HepG2 (cell line): ENCODE results near the gene TALDO1.

Source experiments
- ARHGAP35 ChIP-seq: sonication (generic); formaldehyde crosslinking; IDR thresholded peaks from 2 replicates; pipeline ENCODE4 v1.9.0; 2022; ENCODE audit warnings: mild to moderate bottlenecking, inconsistent platforms, moderate library complexity, missing genetic modification reagents, borderline replicate concordance
- ATF4 ChIP-seq, 2 experiments: fragments of 450-650 bp in 1 of 2; sonication (generic) in 1 of 2; formaldehyde crosslinking; IDR thresholded peaks; 2 replicates each; pipeline versions ENCODE4 v1.5.0 to v1.8.0; 2020 to 2022; ENCODE audit warnings: mild to moderate bottlenecking in 1 of 2, missing genetic modification reagents in 1 of 2
- CTCF ChIP-seq: sonication (generic); formaldehyde crosslinking; IDR thresholded peaks from 2 replicates; pipeline ENCODE4 v1.5.0; 2020; ENCODE audit warnings: mild to moderate bottlenecking, missing genetic modification reagents, moderate library complexity
- HCFC1 ChIP-seq: fragments of 150-350 bp; IDR thresholded peaks from 2 replicates; pipeline ENCODE4 v1.6.1; 2014; ENCODE audit warnings: low read depth, low read length
- JDP2 ChIP-seq: sonication (generic); formaldehyde crosslinking; IDR thresholded peaks from 2 replicates; pipeline ENCODE4 v1.8.1; 2022; ENCODE audit warnings: missing genetic modification reagents, borderline replicate concordance
- PCBP2 ChIP-seq: fragments of 200-400 bp; formaldehyde crosslinking; optimal IDR thresholded peaks from 2 replicates; pipeline ENCODE3; 2018; ENCODE audit warnings: low read length, low read depth; ENCODE audit not compliant: poor library complexity, severe bottlenecking
- RCOR2 ChIP-seq: IDR thresholded peaks from 2 replicates; pipeline ENCODE4 v1.6.1; 2016; ENCODE audit warnings: missing biosample characterization, missing genetic modification reagents
- REST ChIP-seq, 2 experiments: IDR thresholded peaks; 2 replicates each; pipeline ENCODE4 v1.6.1; 2011 to 2012; ENCODE audit warnings: low read length in 2 of 2, borderline replicate concordance in 1 of 2, low read depth in 1 of 2, mild to moderate bottlenecking in 1 of 2, moderate library complexity in 1 of 2
- TOPORS ChIP-seq: sonication (generic); formaldehyde crosslinking; IDR thresholded peaks from 2 replicates; pipeline ENCODE4 v1.8.0; 2023; ENCODE audit warnings: mild to moderate bottlenecking, missing genetic modification reagents
- ZNF274 ChIP-seq: sonication (generic); formaldehyde crosslinking; IDR thresholded peaks from 2 replicates; pipeline ENCODE4 v1.5.1; 2020; ENCODE audit warnings: mild to moderate bottlenecking, missing genetic modification reagents
- ZNF546 ChIP-seq: sonication (generic); formaldehyde crosslinking; conservative IDR thresholded peaks from 2 replicates; pipeline ENCODE4 v1.8.1; 2023; ENCODE audit warnings: mild to moderate bottlenecking, missing genetic modification reagents
- ZNF564 ChIP-seq: sonication (generic); formaldehyde crosslinking; IDR thresholded peaks from 2 replicates; pipeline ENCODE4 v1.8.1; 2023; ENCODE audit warnings: mild to moderate bottlenecking, missing genetic modification reagents
- TF ChIP-seq, protein P1 (sequence below): sonication (generic); formaldehyde crosslinking; IDR thresholded peaks from 2 replicates; pipeline ENCODE4 v1.4.0; 2020; ENCODE audit warnings: missing genetic modification reagents
- TF ChIP-seq, protein P2 (sequence below): sonication (generic); formaldehyde crosslinking; IDR thresholded peaks from 2 replicates; pipeline ENCODE4 v1.5.0; 2020; ENCODE audit warnings: missing genetic modification reagents

GRCh38 chr11:697811-698311, 49.4 kb upstream of the TALDO1 start:
- TF ChIP-seq RCOR2 (CRISPR knock-in tag): no peak
- no peak for TF ChIP-seq REST (IDR thresholded peaks at IDR 0.05; ENCODE audit: borderline replicate concordance in 1 of 2, low read depth in 1 of 2, low read length in 2 of 2)
- no peak for TF ChIP-seq TOPORS
- no peak for TF ChIP-seq HCFC1
- TF ChIP-seq ZNF274 (CRISPR knock-in tag): no peak
- no peak for TF ChIP-seq CTCF
- TF ChIP-seq, protein P1, sequence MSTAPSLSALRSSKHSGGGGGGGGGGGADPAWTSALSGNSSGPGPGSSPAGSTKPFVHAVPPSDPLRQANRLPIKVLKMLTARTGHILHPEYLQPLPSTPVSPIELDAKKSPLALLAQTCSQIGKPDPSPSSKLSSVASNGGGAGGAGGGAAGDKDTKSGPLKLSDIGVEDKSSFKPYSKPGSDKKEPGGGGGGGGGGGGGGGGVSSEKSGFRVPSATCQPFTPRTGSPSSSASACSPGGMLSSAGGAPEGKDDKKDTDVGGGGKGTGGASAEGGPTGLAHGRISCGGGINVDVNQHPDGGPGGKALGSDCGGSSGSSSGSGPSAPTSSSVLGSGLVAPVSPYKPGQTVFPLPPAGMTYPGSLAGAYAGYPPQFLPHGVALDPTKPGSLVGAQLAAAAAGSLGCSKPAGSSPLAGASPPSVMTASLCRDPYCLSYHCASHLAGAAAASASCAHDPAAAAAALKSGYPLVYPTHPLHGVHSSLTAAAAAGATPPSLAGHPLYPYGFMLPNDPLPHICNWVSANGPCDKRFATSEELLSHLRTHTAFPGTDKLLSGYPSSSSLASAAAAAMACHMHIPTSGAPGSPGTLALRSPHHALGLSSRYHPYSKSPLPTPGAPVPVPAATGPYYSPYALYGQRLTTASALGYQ (CRISPR knock-in tag): no peak
- TF ChIP-seq, protein P2, sequence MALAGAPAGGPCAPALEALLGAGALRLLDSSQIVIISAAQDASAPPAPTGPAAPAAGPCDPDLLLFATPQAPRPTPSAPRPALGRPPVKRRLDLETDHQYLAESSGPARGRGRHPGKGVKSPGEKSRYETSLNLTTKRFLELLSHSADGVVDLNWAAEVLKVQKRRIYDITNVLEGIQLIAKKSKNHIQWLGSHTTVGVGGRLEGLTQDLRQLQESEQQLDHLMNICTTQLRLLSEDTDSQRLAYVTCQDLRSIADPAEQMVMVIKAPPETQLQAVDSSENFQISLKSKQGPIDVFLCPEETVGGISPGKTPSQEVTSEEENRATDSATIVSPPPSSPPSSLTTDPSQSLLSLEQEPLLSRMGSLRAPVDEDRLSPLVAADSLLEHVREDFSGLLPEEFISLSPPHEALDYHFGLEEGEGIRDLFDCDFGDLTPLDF: no peak
- TF ChIP-seq ARHGAP35 (CRISPR knock-in tag): no peak
- no peak for TF ChIP-seq PCBP2
- TF ChIP-seq ATF4 (CRISPR knock-in tag; IDR thresholded peaks at IDR 0.05): no peak
- TF ChIP-seq ZNF564 (CRISPR knock-in tag): no peak
- no peak for TF ChIP-seq ZNF546 (CRISPR knock-in tag)
- no peak for TF ChIP-seq JDP2
